GM19324 (cell line): ENCODE data around the gene ENPP1.

Experiments
- ATAC-seq: cut with Tn5 transposase; IDR thresholded peaks from one replicate; pipeline ENCODE4 v1.9.1; 2021; ENCODE audit warnings: mild to moderate bottlenecking, moderate library complexity; ENCODE audit not compliant: unreplicated experiment, low FRiP score

ENPP1 gene

DNA sequence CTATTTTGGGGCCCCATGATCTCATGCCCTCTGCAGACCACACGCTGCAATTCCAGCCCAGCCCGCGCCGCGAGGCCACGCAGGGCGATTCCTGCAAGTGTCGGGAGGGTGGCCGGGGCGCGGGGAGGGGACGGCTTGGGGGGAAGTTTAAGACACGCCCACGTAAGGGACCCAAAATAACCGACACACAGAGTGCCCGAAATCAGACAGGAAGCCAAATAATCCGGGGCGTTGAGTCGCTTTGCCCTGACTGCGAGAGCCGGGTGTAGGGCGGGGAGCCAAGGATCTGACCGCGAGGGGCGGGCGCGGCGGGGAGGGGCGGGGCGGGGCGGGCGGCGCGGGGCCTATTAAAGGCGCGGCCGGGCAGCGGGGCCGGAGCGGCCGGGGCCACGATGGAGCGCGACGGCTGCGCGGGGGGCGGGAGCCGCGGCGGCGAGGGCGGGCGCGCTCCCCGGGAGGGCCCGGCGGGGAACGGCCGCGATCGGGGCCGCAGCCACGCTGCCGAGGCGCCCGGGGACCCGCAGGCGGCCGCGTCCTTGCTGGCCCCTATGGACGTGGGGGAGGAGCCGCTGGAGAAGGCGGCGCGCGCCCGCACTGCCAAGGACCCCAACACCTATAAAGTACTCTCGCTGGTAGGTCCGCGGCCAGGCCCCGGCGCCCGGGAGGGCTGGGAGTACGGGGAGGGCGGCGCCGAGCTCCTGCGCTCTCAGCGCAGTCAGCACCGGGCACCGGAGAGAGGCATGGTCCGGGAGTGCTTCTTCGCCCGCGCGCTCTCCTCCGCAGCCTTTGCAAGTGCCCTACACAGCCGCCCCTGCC is at the start of gene ENPP1:
TSS of gene ENPP1 (plus strand) at position 377 of the 816 bp plus-strand sequence. CDS start at position 393, 16 bp downstream.
- peak; percentile 67 for ATAC-seq

DNA sequence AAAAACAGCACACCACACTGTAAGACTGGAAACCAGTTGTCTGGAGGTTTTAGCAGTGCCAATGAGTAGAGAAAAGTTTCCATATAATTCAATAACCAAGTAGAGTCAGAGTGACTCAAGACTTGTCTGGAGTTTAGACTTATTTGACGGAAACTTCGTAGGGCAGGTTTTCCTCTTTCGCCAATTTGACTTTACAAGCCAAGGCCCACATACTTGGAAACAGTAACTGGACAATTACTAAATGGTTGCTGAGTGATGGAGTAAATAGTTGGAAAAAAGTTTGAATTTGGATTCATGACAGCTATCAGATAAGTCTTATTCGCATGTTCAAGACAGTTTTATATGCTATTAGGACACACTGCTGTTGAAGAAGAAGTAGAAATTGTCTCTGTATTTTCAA is 48.9 kb upstream of the ENPP1 start:
- no peak for ATAC-seq

DNA sequence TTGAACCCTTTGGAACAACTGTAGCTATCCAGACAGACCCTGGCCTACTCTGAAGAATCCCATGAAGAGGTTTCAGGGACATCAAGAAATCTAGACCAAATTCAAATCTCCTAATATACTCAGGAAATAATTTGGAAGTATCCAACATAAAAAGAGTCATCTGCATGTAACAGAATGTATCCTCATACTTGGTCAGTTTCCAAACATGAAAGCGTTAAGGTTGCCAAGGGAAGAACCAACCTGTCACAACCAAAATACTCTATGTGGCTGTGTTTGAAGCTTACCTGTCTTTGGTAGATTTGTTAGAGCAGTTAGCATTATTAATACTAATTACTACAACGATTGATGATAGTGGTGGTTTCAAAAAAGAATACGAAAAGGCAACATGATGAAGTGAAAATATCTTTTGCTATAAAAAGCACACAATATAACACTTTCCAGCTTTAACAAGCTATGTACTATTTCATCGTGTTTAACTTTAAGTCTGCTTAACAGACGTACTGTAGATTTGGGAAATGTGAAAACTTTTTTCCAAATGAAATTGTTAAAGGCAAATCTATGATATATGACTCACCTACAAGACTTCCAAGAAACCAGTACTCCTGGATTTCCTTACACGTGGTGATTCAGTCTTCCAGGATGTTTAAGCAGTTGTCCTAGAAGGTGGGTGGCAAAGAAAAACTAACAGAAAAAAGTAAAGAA is 46.6 kb upstream of the ENPP1 start:
- ATAC-seq = no peak

DNA sequence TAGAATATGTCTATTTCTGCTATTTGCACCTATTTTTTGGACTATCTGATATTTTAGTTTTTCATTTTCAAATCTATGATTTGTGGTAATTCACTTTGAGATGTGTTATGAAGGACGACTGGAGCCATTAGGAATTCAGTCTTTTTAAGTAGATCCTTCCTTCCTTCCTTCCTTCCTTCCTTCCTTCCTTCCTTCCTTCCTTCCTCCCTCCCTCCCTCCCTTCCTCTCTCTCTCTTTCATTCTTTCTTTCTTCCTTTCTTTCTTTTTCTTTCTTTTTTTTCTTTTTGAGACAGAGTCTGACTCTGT is 46.1 kb upstream of the ENPP1 start:
- ATAC-seq = no peak

DNA sequence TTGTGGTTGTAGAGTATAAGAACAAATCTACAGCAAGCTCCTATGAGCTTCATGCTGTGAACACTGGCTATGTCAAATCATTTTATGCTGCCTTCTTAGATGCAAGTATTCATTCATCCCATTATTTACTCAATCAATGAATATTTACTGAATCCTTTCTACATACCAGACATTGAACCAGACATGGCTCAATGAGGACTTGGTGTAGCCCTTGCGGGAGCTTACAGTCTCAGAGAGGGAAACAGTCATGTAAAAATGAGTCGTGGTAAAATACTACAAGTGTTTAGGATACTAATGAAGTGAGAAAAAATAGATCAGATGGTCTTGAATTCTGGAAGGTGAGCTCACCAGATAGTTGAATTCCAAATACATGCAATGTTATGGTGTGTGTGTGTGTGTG is 44.8 kb upstream of the ENPP1 start:
- no peak for ATAC-seq

DNA sequence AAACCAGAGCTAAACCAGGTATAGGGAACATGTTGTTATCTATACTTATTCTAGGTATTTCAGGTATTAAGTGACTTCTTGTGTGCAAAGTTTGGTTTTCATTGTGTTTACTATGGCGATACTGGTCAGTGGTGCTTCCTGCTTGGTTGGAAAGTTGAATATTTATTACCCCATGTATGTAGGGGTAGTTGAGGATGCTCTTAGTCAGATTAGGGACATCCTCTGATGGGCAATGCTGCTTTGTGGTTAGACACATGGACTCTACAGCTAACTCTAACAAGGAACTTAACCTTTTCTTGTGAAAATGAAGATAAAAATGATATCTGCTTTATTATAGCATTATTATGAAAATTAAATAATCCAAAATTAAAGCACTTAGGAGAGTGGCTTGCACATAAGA is 44.1 kb upstream of the ENPP1 start:
- ATAC-seq = no peak

DNA sequence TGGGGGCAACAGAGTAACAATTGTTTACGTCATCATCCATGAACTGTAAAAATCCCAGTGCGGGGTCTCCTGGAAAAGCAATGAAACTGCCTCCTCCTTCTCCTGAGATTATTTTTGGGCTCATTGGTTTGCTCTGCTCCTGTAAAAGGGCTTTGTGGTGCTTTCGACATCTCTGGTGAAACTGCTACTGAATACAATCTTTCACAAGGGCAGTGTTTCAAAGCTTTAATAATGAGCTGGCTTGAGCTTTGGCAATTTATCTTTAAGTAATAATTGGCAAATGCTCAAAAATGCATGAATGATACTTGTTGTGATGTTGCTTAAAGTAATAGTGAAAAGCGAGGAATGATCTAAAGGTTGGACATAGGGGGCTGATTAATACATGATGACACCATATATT is 43.5 kb upstream of the ENPP1 start:
- no peak for ATAC-seq

DNA sequence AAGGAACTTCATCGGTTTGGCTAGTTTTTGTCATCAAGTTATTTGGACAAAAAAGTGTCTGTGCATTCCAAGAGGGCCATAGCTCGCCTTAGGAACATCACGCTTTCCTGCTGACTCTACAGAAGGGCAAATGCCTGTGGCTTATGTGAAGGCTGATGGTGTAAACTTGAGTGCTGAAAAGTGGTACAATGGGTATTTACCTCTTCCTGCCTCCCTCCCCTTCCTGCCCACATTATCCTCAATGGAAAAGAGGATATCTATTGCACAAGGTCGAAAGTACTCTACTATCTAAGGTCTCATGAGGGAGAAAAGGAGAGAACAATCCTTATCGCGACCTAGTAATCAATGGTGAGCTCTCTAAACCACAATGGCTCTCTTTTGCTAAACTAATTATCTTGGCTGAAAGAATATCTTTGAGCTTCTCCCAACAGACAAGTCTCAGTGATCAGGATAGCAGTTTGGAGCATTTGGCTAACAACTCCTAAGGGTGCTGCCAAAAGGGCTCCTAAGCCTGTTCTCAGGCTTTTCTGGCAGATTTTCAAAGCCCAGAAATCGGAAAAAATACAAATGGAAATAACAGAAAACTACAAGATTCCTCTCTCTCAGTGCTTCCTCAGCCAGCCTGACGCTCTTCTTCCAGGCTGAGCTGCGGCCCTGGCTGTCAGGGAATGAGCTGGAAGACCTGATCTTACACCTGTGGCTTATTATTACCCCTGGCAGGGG is 42.6 kb upstream of the ENPP1 start:
- no peak for ATAC-seq

DNA sequence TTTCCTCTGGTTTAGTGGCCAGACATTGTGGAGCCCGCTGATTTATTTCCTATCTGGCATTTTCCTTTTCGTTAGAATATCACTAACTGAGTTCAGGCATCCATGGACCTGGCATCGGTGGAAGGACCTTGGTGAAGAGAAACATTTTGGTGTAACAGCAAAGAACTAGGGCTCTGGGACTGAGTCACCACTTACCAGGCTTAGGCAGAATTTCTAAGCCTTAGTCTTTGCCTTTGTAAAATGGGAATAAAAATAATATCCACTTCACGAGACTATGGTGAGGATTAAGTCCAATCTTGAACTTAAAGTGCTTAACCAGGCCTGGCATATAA is 42.0 kb upstream of the ENPP1 start:
- ATAC-seq = no peak

DNA sequence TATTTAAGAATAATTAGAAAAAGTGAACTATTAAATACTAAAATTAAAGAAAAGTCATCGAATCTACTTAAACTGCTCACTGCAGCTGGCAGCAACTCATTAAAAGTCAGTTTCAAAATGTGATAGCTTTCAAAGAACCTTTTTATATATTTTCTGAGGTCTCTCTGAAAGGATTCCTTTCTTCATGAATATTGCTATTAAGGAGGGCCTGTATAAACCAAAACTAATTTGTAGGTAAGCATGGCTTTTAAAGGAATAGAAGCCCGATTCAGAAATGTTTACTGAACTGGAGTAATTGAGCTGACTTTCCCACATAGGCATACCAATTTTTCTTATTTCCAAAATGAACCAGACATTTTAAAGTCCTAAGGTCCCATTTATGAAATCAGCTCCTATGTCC is 41.2 kb upstream of the ENPP1 start:
- ATAC-seq = no peak

DNA sequence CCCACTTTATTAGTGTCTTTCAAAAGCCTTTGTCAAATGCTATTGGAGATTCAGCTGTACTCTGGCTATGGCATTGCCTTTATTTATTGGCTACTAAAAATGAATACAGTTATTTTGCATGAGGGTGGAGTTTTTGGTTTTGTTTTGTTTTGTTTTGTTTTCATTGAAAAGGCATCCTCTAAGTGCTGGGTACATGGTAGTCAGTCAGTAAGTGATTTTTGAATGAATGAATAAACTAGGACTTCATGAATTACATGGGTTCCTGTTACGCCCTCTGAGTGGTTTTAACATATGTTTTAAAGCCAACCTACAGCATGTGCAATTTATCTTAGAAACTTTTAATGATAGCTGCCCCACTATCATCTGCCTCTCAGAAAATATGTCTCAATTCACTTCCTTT is 38.9 kb upstream of the ENPP1 start:
- no peak for ATAC-seq

DNA sequence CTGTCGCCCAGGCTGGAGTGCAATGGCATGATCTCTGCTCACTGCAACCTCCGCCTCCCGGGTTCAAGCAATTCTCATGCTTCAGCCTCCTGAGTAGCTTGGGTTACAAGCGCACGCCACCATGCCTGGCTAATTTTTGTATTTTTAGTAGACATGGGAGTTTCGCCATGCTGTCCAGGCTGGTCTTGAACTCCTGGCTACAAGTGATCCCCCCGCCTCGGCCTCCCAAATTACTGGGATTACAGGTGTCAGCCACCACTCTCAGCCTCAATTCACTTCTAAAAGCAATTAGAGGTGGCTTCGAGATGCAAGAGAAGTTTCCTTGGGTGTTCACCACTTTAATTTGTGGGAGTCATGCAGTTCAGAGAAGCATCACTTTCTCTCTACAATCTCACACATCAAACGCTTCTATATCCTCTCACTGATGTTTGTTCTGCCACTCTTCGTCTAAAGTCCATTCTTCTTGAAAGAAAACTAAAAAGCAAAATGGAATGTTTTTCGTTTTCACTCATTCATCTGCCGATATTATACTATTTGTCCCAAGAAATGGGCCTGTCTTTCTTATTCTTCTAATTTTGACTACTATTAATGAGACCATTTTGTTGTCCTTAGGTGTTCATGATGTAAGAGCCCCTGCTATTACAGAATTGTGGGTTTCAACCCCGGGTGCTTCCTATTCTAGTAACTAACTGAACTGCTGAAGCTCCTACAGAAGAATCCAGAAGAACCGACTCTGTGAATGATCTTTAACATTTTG is 38.3 kb upstream of the ENPP1 start:
- no peak for ATAC-seq

DNA sequence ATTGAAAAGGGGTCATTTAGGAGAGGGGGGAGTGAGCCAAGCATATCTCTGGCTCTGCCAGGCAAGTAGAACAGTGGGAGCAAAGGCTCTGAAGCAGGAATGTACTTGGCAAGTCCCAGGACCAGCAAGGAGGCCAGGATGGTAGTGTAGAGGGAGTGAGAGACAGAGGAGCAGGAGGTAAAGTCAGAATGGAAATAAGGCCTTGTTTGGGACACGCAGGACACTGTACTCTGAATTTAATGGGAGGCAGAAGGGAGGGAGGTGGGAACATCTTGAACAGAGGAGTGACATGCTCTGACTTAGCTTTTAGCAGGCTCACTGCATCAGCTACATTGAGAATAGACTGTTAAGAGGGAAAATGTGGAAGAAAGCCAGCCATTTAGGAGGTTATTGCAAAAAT is 37.0 kb upstream of the ENPP1 start:
- ATAC-seq = no peak

DNA sequence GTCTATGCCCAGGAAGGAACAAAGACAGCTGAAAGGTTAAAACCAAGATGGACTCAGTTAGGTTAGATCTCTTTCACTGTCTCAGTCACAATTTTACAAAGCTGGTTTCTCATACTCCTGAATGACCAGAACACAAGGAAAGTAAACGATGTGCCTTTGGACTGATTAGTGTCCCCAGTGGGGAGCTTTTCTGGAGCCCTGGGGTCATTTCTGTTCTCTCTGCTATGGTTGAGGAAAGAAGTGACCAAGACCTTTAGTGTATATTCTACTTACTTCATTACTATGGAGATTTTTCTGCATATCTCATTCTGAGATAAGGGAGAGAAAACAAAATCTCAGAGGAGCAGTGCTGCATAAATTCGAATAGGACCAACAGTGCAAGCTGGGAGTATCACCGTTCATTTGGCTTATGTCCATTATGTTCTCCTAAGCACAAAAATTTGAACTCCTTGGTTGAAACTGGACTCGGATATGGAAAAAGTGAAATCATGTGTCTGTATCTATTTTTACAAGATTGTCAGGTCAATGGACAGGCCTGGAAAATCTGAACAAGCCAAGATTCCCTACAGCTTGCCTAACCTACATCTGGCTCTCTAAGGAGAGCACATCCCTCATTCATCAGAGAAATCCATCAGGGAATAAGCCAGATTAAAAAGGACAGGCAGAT is 34.4 kb upstream of the ENPP1 start:
- no peak for ATAC-seq

DNA sequence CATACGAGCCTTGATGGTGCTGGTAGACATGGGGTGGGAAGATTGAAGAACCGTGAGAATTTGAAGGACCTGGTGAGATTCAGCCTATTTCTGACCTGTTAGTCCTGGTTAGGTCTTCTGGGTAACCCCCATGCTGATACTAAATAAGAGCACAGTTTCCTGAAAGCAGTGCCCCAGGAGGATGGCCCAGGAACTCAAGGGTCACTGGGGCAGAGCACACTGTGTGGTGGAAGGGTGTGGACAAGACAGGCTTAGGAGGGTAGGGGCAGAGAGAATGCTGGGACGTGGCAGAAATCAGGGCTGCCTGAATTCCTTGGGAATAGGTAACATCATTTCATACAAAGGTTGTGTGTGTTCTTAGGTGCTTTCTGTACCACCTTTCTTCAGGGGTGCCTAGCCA is 31.9 kb upstream of the ENPP1 start:
- ATAC-seq = no peak

DNA sequence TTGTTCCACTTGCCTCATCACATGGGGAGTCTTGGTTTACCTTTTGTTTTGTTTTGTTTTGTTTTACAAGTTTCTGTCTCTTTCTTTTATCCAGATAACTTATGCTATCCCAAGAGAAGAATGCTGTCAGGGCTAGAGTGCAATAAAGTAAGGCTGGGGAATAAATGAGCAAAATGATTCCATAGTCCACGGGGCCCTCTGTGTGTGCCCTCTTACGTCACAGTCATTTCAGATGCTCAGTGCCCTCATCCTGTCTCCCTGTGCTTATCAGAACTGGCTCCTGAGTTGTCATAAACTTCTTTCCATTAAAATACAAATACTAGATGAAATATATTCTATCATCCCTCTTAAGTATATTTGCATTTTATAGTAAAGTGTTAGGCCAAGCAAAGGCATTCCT is 30.8 kb upstream of the ENPP1 start:
- no peak for ATAC-seq

DNA sequence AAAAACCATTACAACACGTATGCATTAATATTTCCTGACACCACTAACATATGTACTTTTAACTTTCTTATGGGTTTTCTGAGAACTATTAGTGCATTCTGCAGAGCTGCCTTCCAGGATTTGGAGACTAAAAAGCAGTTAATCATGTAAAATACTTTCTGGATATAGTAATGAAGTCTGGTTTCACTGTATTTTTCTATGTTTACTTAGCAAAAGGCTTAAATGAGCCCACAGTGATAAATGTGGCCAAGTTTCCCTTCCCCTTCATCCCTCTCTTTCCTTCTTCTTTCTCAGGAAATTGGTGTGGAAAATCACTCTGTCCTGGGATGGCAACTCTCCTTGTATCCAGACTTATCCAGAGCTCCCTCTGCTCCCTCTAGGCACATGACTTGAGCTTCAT is 29.7 kb upstream of the ENPP1 start:
- ATAC-seq = no peak

DNA sequence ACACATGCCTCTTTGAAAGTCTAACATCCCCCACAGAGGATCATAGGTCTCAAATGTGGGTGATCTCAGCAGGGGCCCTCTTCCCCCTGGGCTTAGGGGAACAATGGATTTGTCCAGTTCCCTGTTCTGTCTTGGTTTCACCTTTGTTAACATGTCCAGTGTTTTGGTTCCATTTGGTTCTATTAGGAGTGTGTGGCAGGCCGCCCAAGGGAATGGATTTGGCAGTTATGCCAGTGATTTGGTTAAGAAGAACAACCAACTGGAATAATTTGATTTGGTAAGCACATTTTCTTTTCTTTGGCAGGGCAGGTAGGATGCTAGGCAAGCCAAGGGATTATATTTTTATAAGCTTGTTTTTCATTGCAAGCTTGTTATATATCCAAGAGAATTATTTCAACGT is 28.5 kb upstream of the ENPP1 start:
- no peak for ATAC-seq

DNA sequence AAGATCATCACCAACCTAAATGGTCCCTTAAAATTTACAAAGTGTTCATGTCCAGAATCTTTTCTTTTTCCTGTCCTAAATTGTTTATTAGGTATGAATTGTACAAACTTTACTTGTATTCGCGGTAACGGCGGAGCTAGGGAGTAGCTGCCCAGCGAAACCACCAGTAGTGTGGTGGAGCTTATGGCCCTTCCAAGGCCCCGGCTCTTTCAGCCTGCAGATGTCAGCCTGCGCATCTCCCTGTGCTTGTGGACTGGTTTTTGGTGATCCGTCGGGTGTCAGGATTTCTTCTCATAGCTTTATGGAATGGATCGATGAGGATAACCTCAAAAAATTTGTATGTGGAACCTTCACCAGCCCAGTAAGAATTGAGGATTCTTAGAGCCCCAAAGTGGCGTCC is 27.2 kb upstream of the ENPP1 start:
- no peak for ATAC-seq

DNA sequence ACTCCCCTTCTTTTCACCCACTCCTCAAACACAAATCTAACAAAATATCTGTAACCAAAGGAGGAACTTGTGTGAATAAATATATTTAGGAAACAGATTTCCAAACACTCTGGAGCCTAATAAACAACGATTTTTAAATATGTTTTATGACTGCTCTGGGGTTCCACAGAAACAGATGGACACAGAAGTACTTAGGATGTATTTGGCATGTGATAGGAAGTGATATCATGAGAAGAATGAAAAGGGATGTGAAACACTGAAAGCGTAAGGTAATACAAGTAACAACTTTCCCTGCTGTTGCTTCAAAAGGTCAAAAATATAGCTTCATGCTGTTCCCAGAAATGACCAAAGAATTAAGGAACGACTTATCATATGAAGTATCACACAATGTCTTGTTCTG is 26.1 kb upstream of the ENPP1 start:
- ATAC-seq = no peak

DNA sequence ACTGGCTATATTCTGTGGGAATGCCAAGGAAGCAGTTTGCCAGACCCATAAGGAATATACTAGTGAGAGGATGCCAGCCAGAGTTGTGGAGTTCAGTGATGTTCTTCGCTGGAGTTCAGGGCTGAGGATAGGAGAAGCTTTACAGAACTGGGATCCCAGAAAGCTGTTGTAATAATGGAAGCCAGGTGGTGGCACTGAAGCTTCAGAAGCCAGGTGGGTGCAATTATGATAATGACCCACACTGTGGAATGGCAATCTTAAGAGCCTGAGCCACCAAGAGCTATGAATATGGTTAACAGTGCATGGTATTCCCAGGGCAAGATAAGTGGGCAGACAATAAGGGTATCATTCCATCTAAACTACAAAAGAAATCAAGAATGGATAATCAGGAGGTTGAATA is 25.1 kb upstream of the ENPP1 start:
- ATAC-seq = no peak
